ENCODE measurements around the gene WNK4. TPM values are rescaled to one million over a fixed set of nuclear protein-coding genes. Genes with fewer than 3 reads are reported as not detected.
"Not testable (repeated sequence)": the region's sequence is repeated elsewhere in the genome, so short reads cannot be mapped to it uniquely, and the experiment has no call there.

Gene WNK4
- total and polyA plus RNA-seq, 5 experiments from 2014 or later: 0.09 to 0.62 (median 0.27) TPM; not detected in 2

GRCh38 chr17:42751628-42752027, 28.8 kb upstream of the WNK4 start:
- Mint-ChIP-seq H3K9me3 (no peaks in the 10 kb centered on the region), H3K27me3 (peaks cover 9 to 31% (median 26%) of the 10 kb centered on the region in 5 donors), H3K4me1 (peaks cover 0 to 3% (median 0%) of the 10 kb centered on the region in 4 donors), H3K27ac (no peak overlapping the region), H3K4me3 (no peak overlapping the region), H3K36me3 (no peaks in the 10 kb centered on the region)
- no peak for DNase-seq
- POLR2A ChIA-PET: no interaction called here
- no peak for ATAC-seq

DNA sequence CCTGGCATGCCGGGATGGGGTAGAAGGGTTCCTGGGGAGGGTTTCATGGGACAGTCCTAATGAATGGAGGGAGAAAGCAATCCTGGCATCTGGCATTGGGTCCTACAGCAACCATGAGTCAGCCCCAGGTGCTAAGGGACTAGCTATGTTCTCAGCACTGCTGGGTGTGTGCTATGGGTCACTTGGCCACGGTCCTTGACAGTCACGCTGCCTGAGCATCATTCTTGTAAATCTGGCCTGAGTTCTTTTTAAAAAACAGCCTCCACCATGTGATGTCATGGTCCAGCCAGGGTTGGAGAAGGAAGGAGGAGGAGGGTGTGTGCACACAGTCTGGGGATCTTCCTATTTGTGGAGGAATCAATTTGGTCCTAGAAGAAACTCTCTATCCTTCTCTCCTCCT, 25.6 kb upstream of the WNK4 start:
- Mint-ChIP-seq H3K4me3 (no peak overlapping the region), H3K27ac (no peak overlapping the region), H3K4me1 (peaks cover 0 to 6% (median 0%) of the 10 kb centered on the region in 4 donors), H3K27me3 (peaks cover 15 to 37% (median 30%) of the 10 kb centered on the region in 5 donors), H3K36me3 (no peaks in the 10 kb centered on the region), H3K9me3 (no peaks in the 10 kb centered on the region)
- POLR2A ChIA-PET: interaction anchor here (0.7 kb wide), 1 partner anchor 599 kb away, joined by 3 read pairs; no protein-coding TSS in a partner anchor
- DNase-seq (no peak), ATAC-seq (no peak)

DNA sequence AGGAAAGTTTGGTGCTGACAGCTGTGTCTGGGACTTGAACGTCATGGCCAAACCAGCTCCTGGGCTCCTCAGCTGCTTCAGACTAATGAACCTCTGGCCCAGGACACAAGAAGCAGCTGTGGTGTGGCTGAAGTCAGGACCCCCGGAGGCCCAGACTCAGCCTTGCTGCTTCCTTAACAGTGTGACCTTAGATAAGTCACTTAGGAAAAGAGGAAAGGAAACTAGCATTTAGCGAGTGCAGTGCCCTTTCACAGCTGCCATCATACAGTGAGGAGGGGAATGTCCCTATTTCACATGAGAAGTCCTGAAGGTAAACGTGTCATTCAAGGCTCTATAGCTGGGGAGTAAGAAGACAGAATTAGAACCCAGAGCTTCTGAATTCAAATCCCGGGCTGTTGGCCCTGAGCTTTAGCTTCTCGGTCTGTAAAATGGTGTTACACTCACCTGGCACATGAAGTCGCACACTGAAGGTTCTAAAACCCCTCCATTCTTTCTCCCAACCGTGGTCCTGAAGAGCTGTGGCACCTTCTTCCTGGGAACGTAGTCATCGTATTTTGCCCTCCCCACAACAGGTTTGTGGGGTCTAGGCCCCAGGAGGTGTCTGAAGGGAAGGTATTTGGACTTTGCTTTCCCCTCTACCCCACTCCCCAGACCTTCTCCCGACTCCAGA, 20.3 kb upstream of the WNK4 start:
- DNase-seq: no peak
- Mint-ChIP-seq H3K9me3 (no peaks in the 10 kb centered on the region), H3K36me3 (peaks cover 0 to 3% (median 0%) of the 10 kb centered on the region in 3 donors), H3K4me3 (peak overlapping the region in 9 of 10 donors; percentile 47 to 71 (median 64)), H3K27me3 (peaks cover 38 to 77% (median 47%) of the 10 kb centered on the region in 5 donors), H3K27ac (peak overlapping the region in 2 of 10 donors; percentile 32 to 70), H3K4me1 (peaks cover 3 to 16% (median 14%) of the 10 kb centered on the region in 4 donors)
- POLR2A ChIA-PET: interaction anchor here (1.4 to 3.0 kb wide), 2 partner anchors 12 to 13 kb away, joined by 7 to 13 read pairs; partner anchors contain the start of gene VPS25
- no peak for ATAC-seq

DNA sequence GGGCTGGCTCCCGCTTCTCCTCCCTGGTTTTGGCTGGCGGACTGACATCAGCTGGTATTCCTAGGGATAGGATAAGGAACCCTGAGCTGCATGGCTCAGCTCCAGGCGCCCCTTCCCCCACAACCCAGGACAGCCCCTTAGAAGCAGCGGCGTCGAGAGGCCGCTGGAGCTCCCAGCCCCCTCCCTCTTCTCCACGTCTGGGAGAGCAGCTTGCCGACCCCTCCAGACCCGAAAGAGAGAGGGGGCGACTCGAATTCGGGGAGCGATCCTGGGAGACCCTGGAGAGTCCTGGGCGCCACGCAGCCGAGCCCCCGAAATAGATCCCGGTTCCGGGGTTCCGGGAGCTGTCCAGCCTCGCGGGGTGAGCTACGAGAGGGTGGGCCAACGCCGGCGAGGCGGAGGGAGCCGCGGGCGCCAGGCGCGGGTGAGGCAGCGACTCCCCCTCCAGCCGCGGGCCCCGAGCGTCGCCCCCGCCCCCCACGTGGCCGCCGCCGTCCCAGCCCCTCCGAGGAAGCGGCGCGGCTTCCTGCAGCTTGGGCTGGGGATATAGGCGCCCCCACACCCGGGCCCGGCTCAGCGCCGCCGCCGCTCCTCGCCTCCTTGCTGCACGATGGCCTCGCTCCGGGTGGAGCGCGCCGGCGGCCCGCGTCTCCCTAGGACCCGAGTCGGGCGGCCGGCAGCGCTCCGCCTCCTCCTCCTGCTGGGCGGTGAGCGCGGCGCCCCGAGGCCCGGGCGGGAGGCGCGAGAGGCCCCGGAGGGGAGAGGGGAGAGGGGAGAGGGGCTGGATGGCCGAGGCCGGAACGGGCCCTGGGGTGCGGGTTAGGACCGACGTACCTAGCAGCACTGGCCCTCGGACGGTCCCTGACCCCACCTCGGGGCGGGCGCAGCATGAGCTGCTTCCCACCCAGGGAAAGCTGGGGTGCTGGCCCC, 19.5 kb upstream of the WNK4 start, which contains the start of gene RAMP2:
TSS of gene RAMP2 (plus strand) at position 576 of the 930 bp plus-strand sequence. CDS start at position 611, 35 bp downstream.
- Mint-ChIP-seq H3K36me3 (peaks cover 0 to 3% (median 0%) of the 10 kb centered on the region in 3 donors), H3K27ac (peak within 1 kb of the TSS in 2 of 10 donors; percentile 32 to 70), H3K4me3 (peak within 1 kb of the TSS; percentile 50 to 72 (median 65)), H3K9me3 (no peaks in the 10 kb centered on the region), H3K27me3 (peaks cover 43 to 80% (median 50%) of the 10 kb centered on the region in 5 donors), H3K4me1 (peaks cover 3 to 16% (median 14%) of the 10 kb centered on the region in 4 donors)
- POLR2A ChIA-PET: interaction anchor here (0.6 to 3.0 kb wide), 3 partner anchors 11 to 170 kb away, joined by 3 to 13 read pairs (median 7); partner anchors contain the start of gene VPS25
- DNase-seq (peak in 5 of 10 donors; percentile 6 to 34 (median 30)), ATAC-seq (peak; percentile 69 to 77)

DNA sequence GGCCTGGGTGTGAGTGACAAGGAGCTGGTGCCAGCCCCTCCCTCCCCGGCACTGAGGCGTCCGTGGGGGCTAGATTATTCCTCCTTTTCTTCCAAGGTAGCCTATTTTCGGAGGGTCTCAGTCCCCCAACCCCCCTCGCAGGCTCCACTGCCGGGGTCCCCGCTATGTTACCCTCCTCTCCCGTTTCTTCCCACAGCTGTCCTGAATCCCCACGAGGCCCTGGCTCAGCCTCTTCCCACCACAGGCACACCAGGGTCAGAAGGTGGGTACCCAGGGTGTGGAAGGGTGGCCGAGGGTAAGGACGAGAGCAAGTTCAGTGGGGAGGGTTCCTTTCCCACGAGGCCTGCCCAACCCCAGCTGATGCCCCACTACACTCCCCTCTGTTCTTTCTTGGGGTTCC, 18.8 kb upstream of the WNK4 start:
- POLR2A ChIA-PET: interaction anchor here (0.9 to 3.0 kb wide), 2 partner anchors 10 to 12 kb away, joined by 7 to 13 read pairs; partner anchors contain the start of gene VPS25
- DNase-seq (no peak), ATAC-seq (no peak)
- Mint-ChIP-seq H3K36me3 (peaks cover 0 to 3% (median 0%) of the 10 kb centered on the region in 3 donors), H3K4me1 (peaks cover 3 to 16% (median 14%) of the 10 kb centered on the region in 4 donors), H3K27me3 (peaks cover 40 to 76% (median 46%) of the 10 kb centered on the region in 5 donors), H3K4me3 (peak overlapping the region in 8 of 10 donors; percentile 24 to 72 (median 60)), H3K27ac (no peak overlapping the region), H3K9me3 (no peaks in the 10 kb centered on the region)

GRCh38 chr17:42766124-42766523, 14.3 kb upstream of the WNK4 start:
- ATAC-seq: no peak
- POLR2A ChIA-PET: interaction anchor here (0.7 kb wide), 1 partner anchor 58 kb away, joined by 4 read pairs; the partner anchor contains the start of gene BECN1
- H3K4me1 Mint-ChIP-seq: peaks cover 3 to 10% (median 7%) of the 10 kb centered on the region in 4 donors
- no peak overlapping the region for H3K27ac Mint-ChIP-seq
- H3K9me3 Mint-ChIP-seq: no peaks in the 10 kb centered on the region
- H3K36me3 Mint-ChIP-seq: peaks cover 0 to 3% (median 0%) of the 10 kb centered on the region in 3 donors
- no peak overlapping the region for H3K4me3 Mint-ChIP-seq
- peaks cover 30 to 66% (median 38%) of the 10 kb centered on the region in 5 donors for H3K27me3 Mint-ChIP-seq
- no peak for DNase-seq

GRCh38 chr17:42767512-42767911, 12.9 kb upstream of the WNK4 start:
- ATAC-seq (no peak), DNase-seq (no peak)
- no peaks in the 10 kb centered on the region for H3K9me3 Mint-ChIP-seq
- peaks cover 6 to 10% (median 7%) of the 10 kb centered on the region in 4 donors for H3K4me1 Mint-ChIP-seq
- POLR2A ChIA-PET: no interaction called here
- no peak overlapping the region for H3K27ac Mint-ChIP-seq
- H3K4me3 Mint-ChIP-seq: no peak overlapping the region
- peaks cover 22 to 54% (median 29%) of the 10 kb centered on the region in 5 donors for H3K27me3 Mint-ChIP-seq
- peaks cover 0 to 3% (median 0%) of the 10 kb centered on the region in 3 donors for H3K36me3 Mint-ChIP-seq

DNA sequence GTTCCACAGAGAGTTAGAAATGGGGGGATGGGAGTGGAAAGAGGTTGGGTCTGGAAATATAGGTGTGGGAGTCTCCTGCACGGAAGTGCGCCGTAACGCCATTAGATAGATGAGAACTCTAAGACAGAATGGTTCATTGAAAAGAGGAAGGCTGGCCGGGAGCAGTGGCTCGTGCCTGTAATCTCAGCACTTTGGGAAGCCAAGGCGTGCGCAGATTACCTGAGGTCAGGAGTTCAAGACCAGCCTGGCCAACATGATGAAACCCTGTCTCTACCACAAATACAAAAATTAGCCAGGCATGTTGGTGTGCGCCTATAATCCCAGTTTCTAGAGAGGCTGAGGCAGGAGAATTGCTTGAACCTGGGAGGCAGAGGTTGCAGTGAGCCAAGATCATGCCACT, 12.4 kb upstream of the WNK4 start:
- peak overlapping the region in 1 of 10 donors; percentile 24 for H3K4me3 Mint-ChIP-seq
- ATAC-seq, POLR2A ChIA-PET: not testable (repeated sequence)

GRCh38 chr17:42769964-42770363, 10.4 kb upstream of the WNK4 start:
- POLR2A ChIA-PET: interaction anchor here (1.1 kb wide), 1 partner anchor 54 kb away, joined by 4 read pairs; the partner anchor contains the start of gene BECN1
- not testable (repeated sequence) for H3K4me3 Mint-ChIP-seq, H3K9me3 Mint-ChIP-seq, DNase-seq, H3K27ac Mint-ChIP-seq, H3K36me3 Mint-ChIP-seq, ATAC-seq
- Mint-ChIP-seq H3K4me1 (peaks cover 16 to 23% (median 20%) of the 10 kb centered on the region in 4 donors), H3K27me3 (peaks cover 10 to 30% (median 18%) of the 10 kb centered on the region in 5 donors)

More for the DNA sequence above, 12.4 kb upstream of the WNK4 start:
- DNase-seq, H3K27ac Mint-ChIP-seq, H3K36me3 Mint-ChIP-seq, H3K9me3 Mint-ChIP-seq: not testable (repeated sequence)
- Mint-ChIP-seq H3K4me1 (peaks cover 7 to 11% (median 8%) of the 10 kb centered on the region in 4 donors), H3K27me3 (peaks cover 18 to 49% (median 27%) of the 10 kb centered on the region in 5 donors)

GRCh38 chr17:42772945-42773289, 7.5 kb upstream of the WNK4 start:
- peak in 1 of 2 donors; percentile 15 for ATAC-seq
- peaks cover 0 to 9% (median 4%) of the 10 kb centered on the region in 5 donors for H3K27me3 Mint-ChIP-seq
- H3K36me3 Mint-ChIP-seq: peaks cover 4 to 30% (median 6%) of the 10 kb centered on the region in 3 donors
- no peak for DNase-seq
- H3K4me3 Mint-ChIP-seq: peak overlapping the region; percentile 97 to 100 (median 99)
- H3K27ac Mint-ChIP-seq: peak overlapping the region; percentile 97 to 100 (median 99)
- H3K9me3 Mint-ChIP-seq: no peaks in the 10 kb centered on the region
- POLR2A ChIA-PET: interaction anchor here (1.2 to 2.5 kb wide), 15 partner anchors 9 to 562 kb away, joined by 3 to 13 read pairs (median 5); partner anchors contain the start of genes BECN1, CNTD1, COA3 and EZH1
- H3K4me1 Mint-ChIP-seq: peaks cover 18 to 24% (median 22%) of the 10 kb centered on the region in 4 donors

DNA sequence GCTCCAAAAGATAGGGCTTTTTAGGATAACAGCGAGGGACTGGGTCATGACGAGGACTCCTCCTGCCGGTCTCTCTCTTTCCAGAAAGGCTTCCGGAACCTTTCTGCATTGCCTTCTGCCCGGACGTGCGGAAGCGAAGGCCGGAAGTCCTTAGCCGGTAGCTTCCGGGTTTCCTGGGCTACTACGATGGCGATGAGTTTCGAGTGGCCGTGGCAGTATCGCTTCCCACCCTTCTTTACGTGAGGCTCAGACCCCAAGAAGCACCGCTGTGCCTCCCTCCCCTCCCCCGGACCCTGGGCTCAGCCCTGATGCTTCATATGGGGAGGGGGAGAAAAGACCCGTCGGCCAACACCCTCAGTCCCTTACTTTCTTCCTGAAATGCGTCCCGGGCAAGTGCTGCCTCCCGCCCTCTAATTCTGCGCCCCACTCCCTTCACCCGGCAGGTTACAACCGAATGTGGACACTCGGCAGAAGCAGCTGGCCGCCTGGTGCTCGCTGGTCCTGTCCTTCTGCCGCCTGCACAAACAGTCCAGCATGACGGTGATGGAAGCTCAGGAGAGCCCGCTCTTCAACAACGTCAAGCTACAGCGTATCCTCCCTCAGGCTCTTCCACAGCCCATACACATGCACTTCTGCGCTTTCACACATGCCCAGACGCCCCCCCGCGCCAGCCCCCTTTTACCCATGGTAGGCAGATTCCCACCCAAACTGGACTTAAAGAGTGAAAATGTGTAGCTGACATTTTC, 6.9 kb upstream of the WNK4 start, which contains the start of gene VPS25:
TSS of gene VPS25 (plus strand) at position 160 of the 746 bp plus-strand sequence. CDS start at position 187, 27 bp downstream.
- no peaks in the 10 kb centered on the region for H3K9me3 Mint-ChIP-seq
- peaks cover 0 to 4% (median 2%) of the 10 kb centered on the region in 5 donors for H3K27me3 Mint-ChIP-seq
- POLR2A ChIA-PET: interaction anchor here (0.5 to 2.5 kb wide), 23 partner anchors 9 to 1412 kb away, joined by 3 to 13 read pairs (median 5); partner anchors contain the start of genes BECN1, CNTD1, COA3 and EZH1
- H3K27ac Mint-ChIP-seq: peak within 1 kb of the TSS; percentile 97 to 100 (median 99)
- peaks cover 18 to 24% (median 23%) of the 10 kb centered on the region in 4 donors for H3K4me1 Mint-ChIP-seq
- peak within 1 kb of the TSS; percentile 97 to 100 (median 99) for H3K4me3 Mint-ChIP-seq
- peak; percentile 97 to 98 for ATAC-seq
- DNase-seq: peak; percentile 56 to 87 (median 72)
- peaks cover 4 to 35% (median 8%) of the 10 kb centered on the region in 3 donors for H3K36me3 Mint-ChIP-seq
